CD4-positive, alpha-beta T cell treated with Interleukin-4 for 1 hour (primary cell): ENCODE measurements around the gene ATRNL1.

Experiments
- DNase-seq, 2 donors: peaks; one replicate each; pipeline ENCODE4 v3.0.0-alpha.2; 2020 to 2022

Gene ATRNL1

GRCh38 chr10:115998301-115998700 is 905.1 kb downstream of the ATRNL1 start:
- no peak for DNase-seq
